IMR-90 (cell line): ENCODE measurements around the gene ZDHHC7. TPM values are rescaled to one million over a fixed set of nuclear protein-coding genes. Genes with fewer than 3 reads are reported as not detected.

ENCODE experiments used
- ATAC-seq: fragments of 200-7000 bp; cut with Tn5 transposase; 2 replicates; pipeline ENCODE4 v1.9.1; 2020; ENCODE audit warnings: low read depth, mild to moderate bottlenecking, moderate library complexity
- BruUV-seq: library from RNA; stranded (reverse); fragments of 400-500 nt; replicated peaks from 2 replicates; lab custom pipeline; 2021; lab: Mats Ljungman, UMichigan
- CTCF ChIA-PET: fragments of 300-600 bp; formaldehyde crosslinking; extraction: SDS; loops from one replicate; lab custom pipeline; 2021; ENCODE audit warnings: antibody characterized with exemption; lab: Yijun Ruan, JAX
- POLR2A ChIA-PET: fragments of 300-600 bp; sonication (Branson Sonifier 250); formaldehyde crosslinking; loops from one replicate; lab custom pipeline; 2022; ENCODE audit warnings: antibody characterized with exemption; ENCODE audit not compliant: unreplicated experiment; lab: Charles Lee
- DNase-seq: peaks from one replicate; pipeline ENCODE4 v3.0.0; 2013
- H2AFZ ChIP-seq: replicated peaks from 2 replicates; pipeline ENCODE3; 2013; ENCODE audit warnings: low read length, mild to moderate bottlenecking; ENCODE audit not compliant: poor library complexity
- H2AK5ac ChIP-seq: 2 replicates; pipeline ENCODE4 v1.6.1; 2013; ENCODE audit warnings: low read depth, low read length, inconsistent platforms
- H2AK9ac ChIP-seq: replicated peaks from 2 replicates; pipeline ENCODE3; 2013; ENCODE audit warnings: mild to moderate bottlenecking, low read depth, low read length, moderate library complexity; ENCODE audit not compliant: poor library complexity
- H2BK120ac ChIP-seq: 2 replicates; pipeline ENCODE4 v1.6.1; 2013; ENCODE audit warnings: low read depth, low read length, inconsistent platforms
- H2BK15ac ChIP-seq: 3 replicates; pipeline ENCODE4 v1.6.1; 2013; ENCODE audit warnings: low read depth, low read length, inconsistent platforms
- H2BK20ac ChIP-seq: 2 replicates; pipeline ENCODE4 v1.6.1; 2013; ENCODE audit warnings: low read depth, mild to moderate bottlenecking, inconsistent platforms, low read length, moderate library complexity
- H2BK5ac ChIP-seq: 2 replicates; pipeline ENCODE4 v1.6.1; 2013; ENCODE audit warnings: mild to moderate bottlenecking, low read depth, low read length, inconsistent platforms; ENCODE audit not compliant: poor library complexity, severe bottlenecking
- H3K14ac ChIP-seq: replicated peaks from 2 replicates; pipeline ENCODE4 v1.6.1; 2013; ENCODE audit warnings: low read depth, low read length, inconsistent platforms
- H3K18ac ChIP-seq: 2 replicates; pipeline ENCODE4 v1.6.1; 2013; ENCODE audit warnings: low read depth, low read length, control low read depth
- H3K23ac ChIP-seq: 2 replicates; pipeline ENCODE4 v1.6.1; 2013; ENCODE audit warnings: low read depth, low read length, inconsistent platforms
- H3K27ac ChIP-seq: 2 replicates; pipeline ENCODE4 v1.5.1; 2013; ENCODE audit warnings: mild to moderate bottlenecking, control low read depth, low read length; ENCODE audit not compliant: insufficient read depth
- H3K27me3 ChIP-seq: 2 replicates; pipeline ENCODE4 v1.6.1; 2013; ENCODE audit warnings: low read length; ENCODE audit not compliant: control insufficient read depth, insufficient read depth
- H3K36me3 ChIP-seq: 2 replicates; pipeline ENCODE4 v1.6.1; 2013; ENCODE audit warnings: low read length, mixed read lengths; ENCODE audit not compliant: control insufficient read depth, insufficient read depth
- H3K4ac ChIP-seq: 2 replicates; pipeline ENCODE4 v1.6.1; 2013; ENCODE audit warnings: low read depth, low read length, inconsistent platforms
- H3K4me1 ChIP-seq: 2 replicates; pipeline ENCODE4 v1.6.1; 2013; ENCODE audit warnings: low read length, mixed read lengths; ENCODE audit not compliant: control insufficient read depth, insufficient read depth
- H3K4me2 ChIP-seq: 2 replicates; pipeline ENCODE4 v1.6.1; 2013; ENCODE audit warnings: low read depth, mild to moderate bottlenecking, control low read depth, low read length, moderate library complexity
- H3K4me3 ChIP-seq: 2 replicates; pipeline ENCODE4 v1.5.1; 2013; ENCODE audit warnings: low read depth, mild to moderate bottlenecking, control low read depth, low read length, moderate library complexity; ENCODE audit not compliant: insufficient read depth
- H3K56ac ChIP-seq: 2 replicates; pipeline ENCODE4 v1.6.1; 2013; ENCODE audit warnings: low read length, inconsistent platforms; ENCODE audit not compliant: insufficient read depth; ENCODE audit errors: extremely low read depth
- H3K79me1 ChIP-seq, 2 experiments: 2 replicates each; pipeline ENCODE4 v1.6.1; 2013; ENCODE audit warnings: low read length in 2 of 2, inconsistent platforms in 1 of 2, low read depth in 1 of 2
- H3K9ac ChIP-seq: 2 replicates; pipeline ENCODE4 v1.6.1; 2013; ENCODE audit warnings: low read depth, low read length, control low read depth
- H3K9me1 ChIP-seq: 2 replicates; pipeline ENCODE4 v1.6.1; 2013; ENCODE audit warnings: low read length, inconsistent platforms; ENCODE audit not compliant: insufficient read depth
- H3K9me3 ChIP-seq: 2 replicates; pipeline ENCODE4 v1.6.1; 2013; ENCODE audit warnings: low read length; ENCODE audit not compliant: control insufficient read depth, insufficient read depth
- H4K20me1 ChIP-seq: 2 replicates; pipeline ENCODE4 v1.6.1; 2013; ENCODE audit warnings: low read length, inconsistent platforms; ENCODE audit not compliant: insufficient read depth
- H4K5ac ChIP-seq: 2 replicates; pipeline ENCODE4 v1.6.1; 2013; ENCODE audit warnings: mild to moderate bottlenecking, low read depth, low read length, control low read depth
- H4K8ac ChIP-seq, 2 experiments: 2 replicates each; pipeline ENCODE4 v1.6.1; 2013; ENCODE audit warnings: low read depth in 2 of 2, low read length in 2 of 2, control low read depth in 1 of 2, inconsistent platforms in 1 of 2
- H4K91ac ChIP-seq: 2 replicates; pipeline ENCODE4 v1.6.1; 2013; ENCODE audit warnings: low read depth, low read length, inconsistent platforms; ENCODE audit not compliant: insufficient read depth
- RCOR1 ChIP-seq: IDR thresholded peaks from 2 replicates; pipeline ENCODE4 v1.6.1; 2012; ENCODE audit warnings: mild to moderate bottlenecking, low read length, improper control_type of control experiment; ENCODE audit not compliant: insufficient replicate concordance
- WGBS, 2 experiments: methylation state at CpG; one replicate each; pipeline versions ENCODE4 v1.1.5 to v1.1.7; 2013; ENCODE audit warnings: missing lambda C conversion rate in 2 of 2; ENCODE audit not compliant: insufficient read length in 1 of 2; ENCODE audit errors: extremely low coverage in 2 of 2; 5-methylcytosine and 5-hydroxymethylcytosine counted together
- dilution Hi-C: fragments of 300-500 bp; cut with HindIII; formaldehyde crosslinking; loops from one replicate; pipeline ENCODE4 v1.14.3; 2018; ENCODE audit warnings: low sequenced_read_pairs; ENCODE audit not compliant: unreplicated experiment
- in situ Hi-C: fragments of 300-500 bp; cut with MboI; formaldehyde crosslinking; loops from 3 replicates; pipeline ENCODE4 v1.14.3; 2019; ENCODE audit warnings: low sequenced_read_pairs, inconsistent platforms, mixed read lengths
- intact Hi-C: fragments of 100-400 bp; cut with micrococcal nuclease; formaldehyde crosslinking; loops from 2 replicates; pipeline ENCODE4 v1.10.0; 2022
- polyA plus RNA-seq, 3 experiments: library from polyadenylated mRNA; depleted of rRNA; stranded (reverse); fragments of >200 nt; gene quantifications; 2 replicates each; pipeline ENCODE4 v1.2.3, GENCODE V29; 2012; ENCODE audit warnings: low replicate concordance in 1 of 3
- total RNA-seq: library from RNA; depleted of rRNA; stranded (reverse); fragments of >200 nt; gene quantifications from 2 replicates; pipeline ENCODE4 v1.2.3, GENCODE V29; 2012
- TF ChIP-seq, protein P1 (sequence below): fragments of 150-350 bp; IDR thresholded peaks from 2 replicates; pipeline ENCODE4 v1.6.1; 2016; ENCODE audit warnings: low read depth, mild to moderate bottlenecking, low read length, moderate library complexity, borderline replicate concordance

The ZDHHC7 gene
- total and polyA plus RNA-seq, 2 of the 4 experiments (the other 2 are of a cell fraction): 80.1 to 97.1 TPM

GRCh38 chr16:85052536-85052935 is 41.2 kb upstream of the ZDHHC7 start:
- ATAC-seq: no peak

More at GRCh38 chr16:85052536-85052935, 41.2 kb upstream of the ZDHHC7 start:
- ChIA-PET POLR2A (no interaction called here), CTCF (interaction anchor here (1.2 kb wide), 1 partner anchor 25 kb away, joined by 3 read pairs; the partner anchor contains the start of gene KIAA0513)
- Histone ChIP-seq H3K23ac (no peak overlapping the region), H2BK120ac (no peak overlapping the region), H2BK15ac (no peak overlapping the region), H2BK5ac (no peak overlapping the region), H3K9me1 (peaks cover 3% of the 10 kb centered on the region), H2AFZ (no peak overlapping the region), H3K79me1 (peaks cover 9 to 34% of the 10 kb centered on the region in 2 experiments; a peak in 3 of 4 replicates), H2BK20ac (no peak overlapping the region), H4K91ac (no peak overlapping the region), H3K18ac (no peak overlapping the region), H3K9me3 (no peaks in the 10 kb centered on the region), H3K27me3 (no peaks in the 10 kb centered on the region), H3K9ac (no peak overlapping the region), H4K5ac (no peak overlapping the region), H3K27ac (no peak overlapping the region), H3K14ac (no peak overlapping the region), H3K36me3 (peaks cover 2% of the 10 kb centered on the region; the same call in 1 of the 2 replicates), H3K4ac (no peak overlapping the region), H3K56ac (no peak overlapping the region), H3K4me2 (no peak overlapping the region), H3K4me3 (no peak overlapping the region), H4K8ac (no peak overlapping the region), H4K20me1 (peaks cover 28% of the 10 kb centered on the region), H3K4me1 (peaks cover 13% of the 10 kb centered on the region), H2AK5ac (no peak overlapping the region), H2AK9ac (no peak overlapping the region)
- no peak for TF ChIP-seq RCOR1
- TF ChIP-seq, protein P1, sequence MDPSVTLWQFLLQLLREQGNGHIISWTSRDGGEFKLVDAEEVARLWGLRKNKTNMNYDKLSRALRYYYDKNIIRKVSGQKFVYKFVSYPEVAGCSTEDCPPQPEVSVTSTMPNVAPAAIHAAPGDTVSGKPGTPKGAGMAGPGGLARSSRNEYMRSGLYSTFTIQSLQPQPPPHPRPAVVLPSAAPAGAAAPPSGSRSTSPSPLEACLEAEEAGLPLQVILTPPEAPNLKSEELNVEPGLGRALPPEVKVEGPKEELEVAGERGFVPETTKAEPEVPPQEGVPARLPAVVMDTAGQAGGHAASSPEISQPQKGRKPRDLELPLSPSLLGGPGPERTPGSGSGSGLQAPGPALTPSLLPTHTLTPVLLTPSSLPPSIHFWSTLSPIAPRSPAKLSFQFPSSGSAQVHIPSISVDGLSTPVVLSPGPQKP: no peak
- in situ Hi-C loops (no loop called here), dilution Hi-C loops (no loop called here), intact Hi-C loops (no loop called here)
- DNase-seq: no peak
- 92% methylated on average over 2 of the region's 10 CpGs; no CpG with 5 or more reads in 1 of the 2 experiments for whole genome bisulfite sequencing, 2 experiments
- no TSS peak for BruUV-seq
